NK-92 treated with Interleukin-12 subunit alpha and Interleukin-12 subunit beta, amount 100 ng/mL, for 24 hours (cell line): ENCODE measurements around the gene MFNG.
A peak's percentile ranks its signal among the peaks of the same experiment; 100 is the strongest.
"Not testable (repeated sequence)": the region's sequence is repeated elsewhere in the genome, so short reads cannot be mapped to it uniquely, and the experiment has no call there.

Experiments used
- DNase-seq: peaks from one replicate; lab custom pipeline; 2025; lab: John Stamatoyannopoulos, UW

The MFNG gene, protein sequence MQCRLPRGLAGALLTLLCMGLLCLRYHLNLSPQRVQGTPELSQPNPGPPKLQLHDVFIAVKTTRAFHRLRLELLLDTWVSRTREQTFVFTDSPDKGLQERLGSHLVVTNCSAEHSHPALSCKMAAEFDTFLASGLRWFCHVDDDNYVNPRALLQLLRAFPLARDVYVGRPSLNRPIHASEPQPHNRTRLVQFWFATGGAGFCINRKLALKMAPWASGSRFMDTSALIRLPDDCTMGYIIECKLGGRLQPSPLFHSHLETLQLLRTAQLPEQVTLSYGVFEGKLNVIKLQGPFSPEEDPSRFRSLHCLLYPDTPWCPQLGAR

DNA sequence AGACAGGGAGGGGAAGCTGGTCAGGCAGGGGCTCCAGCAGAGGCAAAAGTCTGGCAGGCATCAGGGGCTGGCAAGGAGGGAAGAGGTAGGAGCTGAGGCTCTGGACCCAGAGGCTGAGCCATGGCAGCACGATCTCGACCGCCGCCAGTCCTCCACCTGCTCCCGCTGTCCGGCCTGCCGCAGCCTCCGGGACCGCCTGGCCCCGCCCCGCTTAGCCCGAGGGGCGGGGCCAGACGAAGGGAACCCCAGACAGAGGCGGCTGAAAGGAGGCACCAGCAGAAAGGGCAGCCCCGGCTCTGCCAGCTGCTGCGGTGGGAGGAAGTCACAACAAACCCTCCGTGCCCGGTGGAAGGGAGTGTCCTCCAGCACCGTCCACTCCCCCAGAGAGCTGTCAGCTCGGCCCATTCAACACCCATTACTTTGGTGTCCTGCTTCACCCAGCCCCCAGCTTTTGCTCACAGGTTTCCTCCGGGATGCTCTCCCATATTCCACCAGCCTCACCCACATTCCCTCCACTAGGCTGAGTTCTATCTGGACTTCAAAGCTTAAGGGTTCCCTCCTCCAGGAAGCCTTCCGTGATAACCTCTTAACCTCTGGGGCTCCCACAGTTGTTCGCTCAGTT lies at the start of gene MFNG:
Gene MFNG (minus strand): TSS at position 161 of the 622 bp plus-strand sequence. CDS start 207 bp downstream, outside the sequence.
- peak; percentile 65 for DNase-seq

DNA sequence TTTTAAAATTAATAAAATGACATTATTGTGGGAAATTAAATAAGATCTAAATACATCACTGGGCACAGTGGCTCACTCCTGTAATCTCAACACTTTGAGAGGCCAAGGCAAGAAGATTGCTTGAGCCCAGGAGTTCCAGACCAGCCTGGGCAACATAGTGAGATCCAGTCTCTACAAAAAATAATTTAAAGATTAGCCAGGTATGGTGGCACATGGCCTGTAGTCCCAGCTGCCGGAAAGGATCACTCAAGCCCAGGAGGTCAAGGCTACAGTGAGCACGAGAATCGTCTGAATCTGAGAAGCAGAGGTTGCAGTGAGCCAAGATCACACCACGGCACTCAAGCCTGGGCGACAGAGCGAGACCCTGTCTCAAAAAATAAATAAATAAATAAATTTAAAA lies 49.0 kb upstream of the MFNG start:
- no peak for DNase-seq

DNA sequence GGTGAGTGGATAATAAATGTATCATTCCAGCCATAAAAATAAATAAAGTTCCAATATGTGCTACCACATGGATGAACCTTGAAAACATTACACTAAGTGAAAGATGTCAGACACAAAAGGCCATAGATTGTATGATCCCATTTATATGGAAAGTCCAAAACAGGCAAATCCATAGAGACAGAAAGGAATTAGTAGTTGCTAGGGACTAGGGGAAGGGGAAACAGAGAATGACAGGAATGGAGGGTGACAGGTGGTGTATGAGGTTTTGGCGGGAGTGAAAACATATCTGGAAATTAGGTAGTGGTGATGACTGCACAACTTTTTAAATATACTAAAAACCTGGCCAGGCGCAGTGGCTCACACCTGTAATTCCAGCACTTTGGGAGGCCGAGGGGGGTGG lies 48.3 kb upstream of the MFNG start:
- DNase-seq: no peak

DNA sequence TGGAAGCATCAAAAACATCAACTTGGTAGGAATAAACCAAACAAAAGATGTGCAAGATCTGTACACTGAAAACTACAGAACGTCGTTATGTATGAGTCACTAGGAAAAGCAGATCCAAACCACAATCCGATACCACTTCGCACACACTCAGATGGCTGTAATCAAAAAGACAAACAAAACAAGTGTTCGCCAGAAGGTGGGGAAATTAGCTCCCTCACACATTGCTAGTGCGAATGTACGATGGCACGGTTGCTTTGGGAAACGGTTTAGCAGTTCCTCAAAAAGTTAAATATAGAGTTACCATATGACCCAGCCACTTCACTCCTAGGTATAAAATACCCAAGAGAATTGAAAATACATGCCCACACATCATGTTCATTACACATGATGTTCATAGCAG lies 47.8 kb upstream of the MFNG start:
- DNase-seq: no peak

DNA sequence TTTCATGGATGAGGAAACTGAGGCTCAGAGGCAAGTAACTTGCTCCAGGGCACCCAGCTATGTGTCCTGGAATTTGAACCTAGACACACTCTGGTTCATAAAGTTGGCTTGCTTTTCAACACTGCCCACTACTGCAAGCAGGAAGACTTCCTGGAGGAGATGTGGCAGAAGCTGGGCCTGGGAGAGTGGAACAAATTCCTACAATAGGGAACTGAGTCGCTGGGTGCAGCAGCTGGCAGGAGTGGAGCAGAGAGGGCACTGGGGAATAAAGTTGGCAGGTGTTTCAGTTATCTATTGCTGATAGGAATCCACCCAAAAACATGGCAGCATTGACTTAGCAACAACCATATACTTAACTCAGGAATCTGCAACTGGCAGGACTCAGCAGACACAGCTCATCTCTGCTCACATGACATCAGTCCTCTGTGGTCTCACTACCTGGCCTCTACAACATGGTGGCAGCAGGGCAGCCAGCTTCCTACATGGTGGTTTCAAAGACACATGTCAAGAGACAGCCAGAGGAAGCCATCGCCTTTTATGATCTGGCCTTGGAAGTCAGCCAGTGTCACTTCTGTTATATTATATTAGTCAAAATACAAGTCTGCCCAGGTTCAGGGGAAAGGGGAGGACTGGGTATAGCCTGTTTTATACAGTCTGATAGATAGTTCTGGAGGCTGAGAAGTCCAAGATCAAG lies 43.6 kb upstream of the MFNG start:
- DNase-seq: no peak

DNA sequence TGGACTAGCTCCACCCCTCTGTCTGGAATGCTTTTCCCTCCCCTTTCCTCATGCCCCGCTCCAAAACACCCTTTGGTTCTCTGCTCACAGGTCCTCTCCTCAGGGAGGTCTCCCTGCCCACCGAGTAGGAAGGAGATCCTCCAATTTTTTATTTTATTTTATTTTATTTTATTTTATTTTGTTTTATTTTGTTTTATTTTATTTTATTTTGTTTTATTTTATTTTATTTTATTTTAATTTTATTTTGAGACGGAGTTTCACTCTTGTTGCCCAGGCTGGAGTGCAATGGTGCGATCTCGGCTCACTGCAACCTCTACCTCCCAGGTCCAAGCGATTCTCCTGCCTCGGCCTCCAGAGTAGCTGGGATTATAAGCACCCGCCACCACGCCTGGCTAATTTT lies 41.8 kb upstream of the MFNG start:
- DNase-seq: not testable (repeated sequence)

DNA sequence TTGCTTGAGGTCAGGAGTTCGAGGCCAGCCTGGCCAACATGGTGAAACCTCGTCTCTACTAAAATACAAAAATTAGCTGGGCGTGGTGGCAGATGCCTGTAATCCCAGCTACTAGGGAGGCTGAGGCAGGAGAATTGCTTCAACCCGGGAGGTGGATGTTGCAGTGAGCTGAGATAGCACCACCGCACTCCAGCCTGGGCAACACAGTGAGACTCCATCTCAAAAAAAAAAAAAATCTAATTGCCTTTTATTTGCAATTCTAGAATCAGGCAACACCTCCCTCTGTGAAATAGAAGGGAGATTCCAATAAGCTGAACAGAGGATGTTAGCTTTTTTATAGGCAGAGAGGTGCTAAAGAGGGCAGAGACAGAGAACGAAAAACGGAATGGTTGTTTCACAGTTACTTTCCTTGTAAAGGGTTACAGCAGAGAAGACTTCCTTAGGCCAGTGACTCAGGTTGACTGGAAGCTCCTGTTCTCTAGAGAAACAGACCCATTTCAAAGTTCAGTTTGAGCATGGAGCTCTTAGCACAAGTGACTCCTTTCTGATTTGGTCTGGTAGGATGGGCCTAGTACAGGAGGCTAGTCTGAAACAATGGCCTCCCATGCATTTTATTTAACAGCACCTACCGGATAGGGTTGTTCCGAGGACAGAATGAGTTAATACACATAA lies 41.0 kb upstream of the MFNG start:
- not testable (repeated sequence) for DNase-seq

DNA sequence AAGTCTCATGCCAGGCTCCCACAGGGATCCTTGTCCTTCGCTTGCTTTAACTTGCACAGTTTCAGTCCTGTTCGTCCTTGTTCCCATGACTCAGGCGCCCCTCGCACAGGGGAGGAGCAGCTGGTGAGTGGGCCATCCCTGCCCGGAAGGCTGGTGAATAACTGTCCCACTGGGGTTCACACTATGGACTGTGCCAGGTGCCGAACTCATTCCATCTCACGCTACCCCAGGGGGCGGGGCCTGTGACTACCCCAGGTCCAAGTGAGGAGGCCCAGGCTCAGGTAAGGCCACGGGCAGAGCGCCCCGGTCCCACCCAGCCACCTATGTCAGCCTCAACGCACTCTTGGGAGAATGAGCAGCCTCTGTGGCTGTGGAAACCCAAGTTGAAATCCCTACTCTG lies 40.2 kb upstream of the MFNG start:
- no peak for DNase-seq

DNA sequence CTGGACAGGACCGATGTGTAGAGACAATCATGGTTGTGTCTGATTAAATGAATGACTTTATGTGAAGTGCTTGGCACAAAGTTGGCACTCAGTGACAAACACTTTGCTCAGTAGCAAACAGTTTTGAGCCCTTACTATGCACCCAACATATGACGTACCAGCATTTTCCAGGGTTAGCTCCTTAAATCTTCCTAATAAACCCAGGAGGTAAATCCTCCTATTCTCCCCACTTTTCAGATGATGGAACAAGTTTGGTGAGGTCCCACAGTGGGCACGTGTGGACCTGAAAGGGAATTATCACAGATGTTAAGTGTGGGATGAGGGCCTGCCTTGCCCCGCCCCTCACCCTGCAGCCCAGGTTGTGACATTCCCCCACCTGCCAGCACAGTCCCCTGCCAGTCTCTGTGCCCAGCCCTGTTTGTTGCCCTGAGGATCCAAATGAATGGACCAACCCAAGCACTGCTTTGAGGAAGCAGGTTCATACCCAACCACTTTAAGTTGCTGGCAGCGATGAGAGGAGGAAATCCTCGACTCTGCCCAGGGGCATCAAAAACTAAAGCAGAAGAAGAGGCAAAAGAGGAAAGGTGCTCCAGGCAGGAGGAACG lies 39.7 kb upstream of the MFNG start:
- DNase-seq: no peak

DNA sequence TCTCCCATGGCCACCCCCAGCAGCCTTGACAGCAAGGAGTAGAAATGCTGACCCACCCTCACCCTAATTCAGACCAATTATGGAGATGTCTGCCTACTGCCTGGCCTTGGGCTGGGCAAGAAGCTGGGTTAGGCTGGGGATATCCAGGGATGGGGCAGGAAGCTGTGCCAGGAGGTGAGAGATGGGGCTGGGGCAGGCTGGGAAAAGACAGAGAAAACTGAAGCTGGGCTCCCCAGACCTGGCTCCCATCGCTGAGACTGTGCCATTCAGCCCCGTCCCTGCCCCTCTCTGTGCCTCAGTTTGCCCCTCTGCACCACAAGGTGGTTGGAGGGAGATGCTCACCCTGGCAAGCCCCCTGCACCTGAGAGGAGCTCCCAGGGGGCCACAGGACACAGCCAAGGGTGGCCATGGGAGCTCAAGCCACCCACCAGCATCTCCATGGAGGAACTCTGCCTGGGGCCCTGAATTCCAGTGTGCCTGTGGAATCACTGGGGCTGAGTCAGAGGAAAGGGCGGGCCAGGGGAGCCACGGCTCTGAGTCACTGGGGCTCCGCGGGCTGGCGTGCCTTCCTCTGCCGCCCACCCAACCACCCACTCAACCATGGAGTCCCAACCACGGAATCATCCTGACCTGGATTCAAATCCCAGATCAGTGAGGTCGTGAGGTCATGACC lies 39.0 kb upstream of the MFNG start:
- no peak for DNase-seq

DNA sequence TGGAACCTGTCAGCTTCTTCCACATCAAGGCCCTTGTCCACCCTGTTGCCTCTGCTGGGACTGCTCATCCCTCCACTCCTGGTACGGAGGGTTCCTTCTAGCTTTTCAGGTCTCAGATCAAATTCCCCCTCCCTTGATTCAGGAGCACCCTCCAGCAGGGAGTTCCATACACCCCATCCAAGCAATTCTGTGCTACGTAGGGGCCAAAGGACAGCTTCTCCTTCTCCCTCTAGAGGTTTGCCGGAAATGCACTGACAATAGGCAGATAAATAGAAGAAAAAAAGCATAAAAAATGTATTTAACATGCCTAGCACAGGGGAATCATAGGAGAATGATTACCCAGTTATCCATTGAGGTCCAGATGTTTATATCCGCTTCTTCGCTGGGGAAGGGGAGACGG lies 36.3 kb upstream of the MFNG start:
- DNase-seq: no peak

DNA sequence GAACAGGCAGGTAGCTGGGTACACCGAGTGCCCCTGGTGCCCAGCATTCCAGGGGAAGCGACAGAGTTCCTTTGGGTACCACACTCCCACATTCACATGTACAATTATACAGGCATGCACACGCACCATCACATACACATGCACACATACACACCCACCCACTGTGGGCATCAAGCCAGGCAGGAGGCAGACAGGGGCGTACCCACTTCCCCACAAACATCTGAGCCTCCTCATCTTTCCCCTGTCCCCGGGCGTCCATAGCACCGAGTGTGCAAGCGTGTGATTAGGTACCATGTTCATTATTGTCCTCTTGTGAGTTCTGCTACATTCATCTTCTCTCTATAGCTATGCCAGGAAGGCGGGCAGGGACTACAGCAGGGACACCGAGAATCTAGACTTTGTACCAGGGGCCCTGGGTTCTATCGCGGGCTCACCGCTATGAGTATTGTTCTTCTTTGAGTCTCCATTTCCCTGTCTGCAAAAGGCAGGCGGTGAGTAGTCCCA lies 35.1 kb upstream of the MFNG start:
- DNase-seq: no peak

DNA sequence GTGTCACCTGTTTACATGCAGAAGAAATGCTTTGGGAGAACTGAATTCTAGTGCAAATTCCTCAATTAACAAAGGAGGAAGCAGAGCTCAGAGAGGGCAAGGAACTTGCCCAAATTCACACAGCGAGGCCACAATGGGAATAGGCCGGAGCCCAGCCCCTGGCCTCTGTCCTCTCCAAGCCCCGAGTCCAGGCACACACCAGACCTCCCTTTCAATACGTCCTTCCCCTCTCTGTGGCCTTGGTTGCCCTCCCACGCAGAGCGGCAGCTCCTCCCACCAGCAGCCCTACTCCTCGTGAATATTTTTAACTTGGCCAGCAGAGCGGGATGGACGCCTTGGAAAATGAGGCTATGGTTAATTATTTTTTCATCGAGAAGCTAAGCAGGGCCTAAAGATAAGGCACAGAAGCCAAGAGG lies 34.6 kb upstream of the MFNG start:
- no peak for DNase-seq

DNA sequence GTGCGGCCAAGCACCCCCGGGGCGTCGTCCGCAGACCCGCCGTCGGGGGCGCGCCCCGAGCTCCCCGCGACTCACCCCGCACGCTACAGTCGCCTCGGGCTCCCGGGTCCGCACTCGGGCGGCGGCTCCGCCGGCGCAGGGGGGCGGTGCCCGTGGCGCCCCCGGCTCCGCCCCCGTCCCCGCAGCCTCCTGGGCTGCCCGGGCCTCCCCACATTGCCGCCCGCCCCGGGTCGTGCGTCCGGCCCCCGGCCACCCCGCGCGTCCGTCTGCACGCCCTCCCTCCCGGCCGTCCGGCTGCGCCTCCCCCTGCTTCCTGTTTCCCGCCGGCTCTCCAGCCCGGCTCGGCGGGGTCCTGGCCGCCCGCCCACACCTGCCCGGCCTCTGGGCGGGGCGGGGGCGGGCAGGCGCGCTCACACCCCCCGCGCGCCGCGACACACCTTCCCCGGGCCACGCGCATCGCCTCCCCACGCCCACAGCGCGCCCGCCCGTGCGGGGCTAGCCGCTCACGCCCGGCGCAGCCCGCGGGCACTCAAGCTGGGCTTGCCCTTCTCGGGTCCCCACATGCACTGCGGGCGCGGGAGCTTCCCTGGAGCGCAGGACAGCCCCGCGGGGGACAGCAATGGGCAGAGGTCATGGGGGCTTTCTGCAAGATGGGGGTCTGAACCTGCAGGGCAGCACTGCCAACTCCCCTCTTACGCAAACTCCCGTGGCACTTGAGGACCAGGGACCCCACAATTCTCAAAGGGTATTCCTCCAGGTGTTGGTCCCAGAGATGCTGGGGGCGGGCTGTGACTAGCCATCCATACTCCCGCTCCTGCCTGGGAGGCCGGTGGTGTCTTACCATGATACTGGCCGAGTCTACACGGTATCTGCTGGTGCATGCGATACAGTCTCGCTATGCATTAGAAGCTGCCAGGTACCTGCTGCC lies 33.3 kb upstream of the MFNG start, which contains the start of gene CARD10:
Gene CARD10 (minus strand): TSS at position 148 of the 928 bp plus-strand sequence. CDS start 215 bp downstream, outside the sequence.
- no peak for DNase-seq

DNA sequence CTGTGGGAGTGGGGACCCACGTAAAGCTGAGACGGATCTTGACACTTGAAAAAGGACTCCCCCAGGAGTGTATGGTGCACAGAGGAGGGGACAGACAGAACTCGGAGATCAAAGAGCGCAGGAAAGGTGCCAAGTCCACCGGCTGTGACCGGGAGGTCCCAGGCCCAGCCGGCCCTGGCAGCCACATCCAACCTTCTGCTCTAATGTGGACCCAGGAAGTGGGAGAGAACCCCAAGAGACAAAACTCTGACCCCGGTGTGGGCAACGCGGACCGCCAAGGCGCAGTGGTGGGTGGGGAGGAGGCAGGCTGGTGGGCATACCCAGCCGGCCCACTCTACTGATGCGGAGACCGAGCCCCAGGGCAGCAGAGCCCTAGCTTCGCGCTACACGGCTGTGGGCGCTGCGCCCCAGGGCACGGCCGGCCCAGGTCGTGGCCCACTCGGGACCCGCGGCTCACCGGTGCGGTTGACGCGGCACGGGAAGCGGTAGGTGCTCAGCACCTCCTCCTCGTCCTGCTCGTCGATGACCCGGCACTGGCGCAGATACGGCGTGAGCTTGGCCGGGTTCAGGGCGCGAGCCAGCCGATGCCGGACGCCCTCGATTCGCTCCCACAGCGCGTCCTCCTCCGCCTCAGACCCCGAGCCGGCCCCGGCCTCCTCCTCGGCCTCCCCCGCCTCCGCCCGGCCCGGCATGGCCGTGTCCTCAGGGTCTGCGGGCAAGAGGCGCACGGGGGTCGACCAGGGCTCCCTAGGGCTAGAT lies 32.5 kb upstream of the MFNG start:
- no peak for DNase-seq

DNA sequence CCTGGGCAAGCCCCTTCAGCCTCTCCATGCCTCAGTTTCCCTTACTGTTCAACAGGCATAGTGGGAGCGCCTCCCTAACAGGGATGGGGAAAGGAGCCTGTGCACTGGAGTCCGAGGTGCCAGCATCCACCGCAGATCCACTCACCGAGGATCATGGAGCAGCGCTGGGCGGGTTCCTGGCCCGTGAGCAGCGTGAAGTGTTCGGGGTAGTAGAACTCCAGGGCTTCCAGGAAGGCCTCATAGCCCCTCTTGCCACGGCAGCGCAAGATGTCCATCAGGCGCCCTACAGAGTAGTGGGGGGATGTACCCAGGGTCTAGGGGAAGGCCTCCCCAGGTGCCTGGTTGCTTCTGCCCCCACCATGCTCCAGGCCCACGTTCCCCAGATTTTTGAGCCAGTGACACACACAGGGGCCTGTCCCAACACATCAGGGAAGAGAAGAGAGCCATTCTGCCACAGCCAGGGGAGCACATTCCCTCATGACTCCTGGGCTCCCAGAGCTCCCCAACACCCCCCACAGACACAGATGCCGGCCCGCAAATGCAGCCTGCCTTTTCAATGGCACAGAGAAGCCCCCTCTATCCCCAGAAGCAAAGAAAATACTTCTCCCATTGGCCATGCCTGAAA lies 31.8 kb upstream of the MFNG start:
- DNase-seq: no peak

DNA sequence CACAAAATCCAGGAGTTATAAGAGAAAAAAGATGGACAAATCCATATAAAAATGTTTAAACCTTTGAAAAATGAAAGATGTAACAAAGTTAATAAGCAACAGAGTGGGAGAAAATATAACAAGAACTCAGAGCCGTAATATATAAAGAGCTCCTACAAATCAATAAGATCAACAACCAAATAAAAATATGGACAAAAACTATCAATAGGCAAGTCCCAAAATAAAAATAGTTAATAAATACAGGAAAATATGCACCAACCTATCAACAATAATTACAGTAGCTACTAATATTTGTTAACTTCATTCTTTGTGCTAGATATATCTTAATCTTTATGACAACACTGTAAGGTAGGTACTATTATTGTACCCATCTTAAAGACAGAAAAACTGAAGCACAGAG lies 30.3 kb upstream of the MFNG start:
- DNase-seq: no peak

DNA sequence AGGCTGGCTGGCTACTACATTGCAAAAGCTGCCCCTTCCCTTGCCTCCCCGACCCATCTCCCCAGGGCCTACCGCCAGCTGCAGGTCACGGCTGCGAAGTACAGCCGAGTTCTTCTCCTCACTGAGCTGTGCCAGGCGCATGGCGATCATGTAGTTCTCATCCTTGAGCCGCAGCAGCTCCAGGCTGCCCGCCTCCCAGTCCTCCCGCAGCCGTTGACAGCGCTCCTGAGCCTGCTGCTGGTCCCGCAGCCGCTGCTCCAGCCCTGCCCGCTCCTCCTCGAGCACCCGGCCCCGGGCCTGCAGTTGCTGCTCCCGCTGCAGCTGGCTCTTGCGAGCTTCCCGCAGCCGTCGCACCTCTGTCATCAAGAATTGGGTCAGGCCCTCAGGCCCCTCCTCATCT lies 29.7 kb upstream of the MFNG start:
- no peak for DNase-seq

DNA sequence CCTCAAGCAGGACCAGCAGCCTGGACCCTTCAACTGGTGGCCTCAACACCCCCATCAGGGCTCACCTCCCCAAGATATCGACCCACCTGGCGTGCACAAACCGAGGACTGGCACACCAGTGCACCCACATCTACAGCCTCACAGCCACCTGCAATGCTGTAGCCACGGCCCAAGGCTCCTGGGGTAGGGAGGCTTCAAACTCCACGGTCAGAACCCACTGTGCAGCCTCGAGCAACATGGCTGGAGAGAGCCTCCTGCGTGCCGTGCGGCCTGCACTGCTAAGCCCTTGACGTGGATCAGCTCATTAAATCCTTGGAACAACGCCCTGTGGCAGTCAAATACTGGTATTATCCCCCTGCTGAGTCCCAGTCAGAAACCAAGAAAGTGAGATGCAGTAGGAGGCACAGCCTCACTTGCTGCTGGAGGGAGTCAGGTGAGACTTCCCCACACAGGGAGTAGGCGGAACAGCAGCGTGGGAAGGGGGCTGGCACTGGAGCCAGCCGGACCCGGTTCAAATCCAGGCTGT lies 28.4 kb upstream of the MFNG start:
- no peak for DNase-seq
